CD14-positive monocyte (primary cell): Measurements from ENCODE around the gene COX6A2. TPM values are rescaled to one million over a fixed set of nuclear protein-coding genes. Genes with fewer than 3 reads are reported as not detected.

ENCODE experiments used
- DNase-seq, 3 donors: peaks; one replicate each; pipeline ENCODE4 v3.0.0-alpha.2; 2011 to 2022
- H2AFZ ChIP-seq: 2 replicates; pipeline ENCODE4 v1.6.0; 2012; ENCODE audit warnings: mild to moderate bottlenecking, low read depth, low read length, inconsistent platforms; ENCODE audit not compliant: insufficient read depth, poor library complexity, severe bottlenecking
- H3K27ac ChIP-seq, 2 donors: 1 replicate in 1 of 2; 2 replicates in 1 of 2; pipeline ENCODE4 v1.5.1; 2012 to 2013; ENCODE audit warnings: low read length in 2 of 2, control low read depth in 1 of 2, inconsistent platforms in 1 of 2, low read depth in 1 of 2, mild to moderate bottlenecking in 1 of 2
- H3K27me3 ChIP-seq, 2 donors: one replicate each; pipeline versions ENCODE4 v1.6.0 to v1.6.1; 2011 to 2013; ENCODE audit warnings: low read length in 2 of 2; ENCODE audit not compliant: control insufficient read depth in 2 of 2, insufficient read depth in 2 of 2
- H3K36me3 ChIP-seq, 2 donors: replicated peaks in 1 of 2; 1 replicate in 1 of 2; 2 replicates in 1 of 2; pipeline versions ENCODE4 v1.5.1 to v1.6.1; 2012 to 2013; ENCODE audit warnings: low read length in 2 of 2, control low read depth in 1 of 2, inconsistent platforms in 1 of 2, mild to moderate bottlenecking in 1 of 2; ENCODE audit not compliant: insufficient read depth in 2 of 2, control insufficient read depth in 1 of 2
- H3K4me1 ChIP-seq, 2 donors: 1 replicate in 1 of 2; 2 replicates in 1 of 2; pipeline versions ENCODE4 v1.5.1 to v1.6.1; 2012 to 2013; ENCODE audit warnings: low read length in 2 of 2, control low read depth in 1 of 2, inconsistent platforms in 1 of 2, mild to moderate bottlenecking in 1 of 2, moderate library complexity in 1 of 2; ENCODE audit not compliant: insufficient read depth in 2 of 2, control insufficient read depth in 1 of 2
- H3K4me2 ChIP-seq: replicated peaks from 2 replicates; pipeline ENCODE3; 2012; ENCODE audit warnings: low read length, moderate library complexity, mild to moderate bottlenecking; ENCODE audit not compliant: poor library complexity, severe bottlenecking; ENCODE audit errors: extremely low read depth
- H3K4me3 ChIP-seq, 3 experiments: fragments of 200-600 bp in 1 of 3; sonication (generic) in 1 of 3; replicated peaks in 1 of 3; 1 replicate in 2 of 3; 2 replicates in 1 of 3; pipeline ENCODE4 v1.5.1; 2011 to 2013; ENCODE audit warnings: low read length in 3 of 3, mild to moderate bottlenecking in 3 of 3, control low read depth in 2 of 3, low read depth in 2 of 3, inconsistent platforms in 1 of 3, moderate library complexity in 1 of 3
- H3K79me2 ChIP-seq: 2 replicates; pipeline ENCODE4 v1.6.0; 2012; ENCODE audit warnings: mild to moderate bottlenecking, control low read depth, inconsistent platforms, low read length, moderate library complexity; ENCODE audit not compliant: insufficient read depth
- H3K9ac ChIP-seq: 2 replicates; pipeline ENCODE4 v1.6.0; 2017; ENCODE audit warnings: low read length, mild to moderate bottlenecking; ENCODE audit not compliant: insufficient read depth, poor library complexity, severe bottlenecking
- H3K9me3 ChIP-seq, 2 donors: replicated peaks in 1 of 2; 1 replicate in 1 of 2; 2 replicates in 1 of 2; pipeline versions ENCODE4 v1.5.1 to v1.6.1; 2012 to 2013; ENCODE audit warnings: low read length in 2 of 2, control low read depth in 1 of 2; ENCODE audit not compliant: control insufficient read depth in 1 of 2, insufficient read depth in 1 of 2
- H4K20me1 ChIP-seq: 2 replicates; pipeline ENCODE4 v1.6.0; 2012; ENCODE audit warnings: mild to moderate bottlenecking, low read length, control low read depth, moderate library complexity; ENCODE audit not compliant: insufficient read depth
- H3K27ac Mint-ChIP-seq, 7 donors: one replicate each; pipeline ENCODE4 v1.8.0; 2020; ENCODE audit warnings: mild to moderate bottlenecking in 7 of 7, mixed read lengths in 7 of 7, moderate library complexity in 6 of 7, inconsistent platforms in 2 of 7
- H3K27me3 Mint-ChIP-seq, 3 donors: one replicate each; pipeline ENCODE4 v1.8.0; 2021 to 2022; ENCODE audit warnings: low read depth in 3 of 3, mild to moderate bottlenecking in 3 of 3, mixed read lengths in 3 of 3, moderate library complexity in 3 of 3, inconsistent platforms in 1 of 3
- H3K36me3 Mint-ChIP-seq, 2 donors: one replicate each; pipeline ENCODE4 v1.8.0; 2020; ENCODE audit warnings: mixed read lengths in 2 of 2, inconsistent platforms in 1 of 2, mild to moderate bottlenecking in 1 of 2
- H3K4me1 Mint-ChIP-seq: one replicate; pipeline ENCODE4 v1.8.0; 2020; ENCODE audit warnings: mild to moderate bottlenecking, mixed read lengths
- H3K4me3 Mint-ChIP-seq, 2 donors: one replicate each; pipeline ENCODE4 v1.8.0; 2020; ENCODE audit warnings: mild to moderate bottlenecking in 2 of 2, mixed read lengths in 2 of 2, moderate library complexity in 1 of 2
- H3K9me3 Mint-ChIP-seq, 7 donors: one replicate each; pipeline ENCODE4 v1.8.0; 2020 to 2022; ENCODE audit warnings: mixed read lengths in 7 of 7, mild to moderate bottlenecking in 6 of 7, moderate library complexity in 6 of 7, inconsistent platforms in 2 of 7
- CTCF ChIP-seq: fragments of 200-600 bp; IDR thresholded peaks from one replicate; pipeline ENCODE4 v1.8.0; 2022; ENCODE audit warnings: antibody characterized with exemption, mild to moderate bottlenecking
- WGBS: methylation state at CpG from one replicate; pipeline ENCODE4 v1.1.5; 2013; ENCODE audit warnings: missing lambda C conversion rate; ENCODE audit not compliant: insufficient coverage; 5-methylcytosine and 5-hydroxymethylcytosine counted together
- intact Hi-C, 2 donors: fragments of 100-400 bp; cut with micrococcal nuclease; formaldehyde crosslinking; loops; one replicate each; pipeline versions ENCODE4 v1.15.0 to v1.15.1; 2023
- polyA plus RNA-seq, 3 donors: library from polyadenylated mRNA; depleted of rRNA in 1 of 3; unstranded in 2 of 3; stranded (reverse) in 1 of 3; fragments of 300-500 nt in 2 of 3; fragments of >200 nt in 1 of 3; fragmentation: Illumina TruSeq in 2 of 3; gene quantifications; 1 replicate in 2 of 3; 2 replicates in 1 of 3; pipeline ENCODE4 v1.2.3, GENCODE V29; 2012 to 2021

Gene COX6A2
- polyA plus RNA-seq, 3 donors: not detected

GRCh38 chr16:31471875-31472708 is 43.9 kb upstream of the COX6A2 start, which contains the start of gene TGFB1I1:
TSS of gene TGFB1I1 (plus strand) at chr16:31472152. CDS start at chr16:31472189, 37 bp downstream.
- H3K4me3 Mint-ChIP-seq: peak within 1 kb of the TSS; percentile 67 to 86
- Histone ChIP-seq H3K4me3 (peak within 1 kb of the TSS in 2 of 3 experiments; percentile 10 to 65), H3K79me2 (no peaks in the 10 kb centered on the region), H3K27ac (no peak within 1 kb of the TSS), H3K9me3 (peaks cover 0 to 5% of the 10 kb centered on the region in 2 donors), H2AFZ (peak within 1 kb of the TSS; percentile 70), H4K20me1 (no peaks in the 10 kb centered on the region), H3K4me1 (peaks cover 18 to 26% of the 10 kb centered on the region in 2 donors), H3K9ac (no peak within 1 kb of the TSS), H3K4me2 (peak within 1 kb of the TSS; percentile 74), H3K27me3 (peaks cover 0 to 25% of the 10 kb centered on the region in 2 donors), H3K36me3 (peaks cover 0 to 5% of the 10 kb centered on the region in 2 donors)
- no peak for TF ChIP-seq CTCF
- WGBS: 2% methylated on average over 32 of the region's 63 CpGs
- no peak for DNase-seq
- H3K27ac Mint-ChIP-seq: no peak within 1 kb of the TSS
- H3K27me3 Mint-ChIP-seq: peaks cover 3 to 51% (median 33%) of the 10 kb centered on the region in 3 donors
- H3K9me3 Mint-ChIP-seq: peaks cover 5 to 15% (median 7%) of the 10 kb centered on the region in 7 donors
- peaks cover 31% of the 10 kb centered on the region for H3K4me1 Mint-ChIP-seq
- H3K36me3 Mint-ChIP-seq: peaks cover 8% of the 10 kb centered on the region in 2 donors
- intact Hi-C loops: no loop called here

- Histone ChIP-seq H3K4me2 (peak overlapping the region; percentile 74), H3K27me3 (peaks cover 0 to 25% of the 10 kb centered on the region in 2 donors), H3K27ac (no peak overlapping the region), H3K9me3 (peaks cover 0 to 5% of the 10 kb centered on the region in 2 donors), H3K79me2 (no peaks in the 10 kb centered on the region), H3K4me3 (peak overlapping the region in 1 of 3 experiments; percentile 42), H3K9ac (no peak overlapping the region), H4K20me1 (no peaks in the 10 kb centered on the region), H3K36me3 (peaks cover 2 to 13% of the 10 kb centered on the region in 2 donors), H2AFZ (no peak overlapping the region), H3K4me1 (peaks cover 14 to 21% of the 10 kb centered on the region in 2 donors)
- peaks cover 5 to 15% (median 7%) of the 10 kb centered on the region in 7 donors for H3K9me3 Mint-ChIP-seq
- no peak for DNase-seq
- peaks cover 3 to 47% (median 33%) of the 10 kb centered on the region in 3 donors for H3K27me3 Mint-ChIP-seq
- WGBS: 51% methylated on average over 10 of the region's 15 CpGs
- H3K4me3 Mint-ChIP-seq: peak overlapping the region; percentile 30 to 41
- TF ChIP-seq CTCF: no peak
- intact Hi-C loops: no loop called here
- peaks cover 14 to 16% of the 10 kb centered on the region in 2 donors for H3K36me3 Mint-ChIP-seq
- H3K4me1 Mint-ChIP-seq: peaks cover 31% of the 10 kb centered on the region
- H3K27ac Mint-ChIP-seq: no peak overlapping the region
These were observed 43.2 kb upstream of the COX6A2 start for GRCh38 chr16:31471241-31471874.
